HCT116 (cell line): ENCODE data around the gene ADAMTS13. TPM values are rescaled to one million over a fixed set of nuclear protein-coding genes. Genes with fewer than 3 reads are reported as not detected.

Experiments used
- ATAC-seq: fragments of 200-7000 bp; cut with Tn5 transposase; 2 replicates; pipeline ENCODE4 v1.9.1; 2020; ENCODE audit warnings: mild to moderate bottlenecking, moderate library complexity
- BruUV-seq: library from RNA; stranded (reverse); fragments of 400-500 nt; replicated peaks from 2 replicates; lab custom pipeline; 2021; lab: Mats Ljungman, UMichigan
- CTCF ChIA-PET: fragments of 300-600 bp; sonication (Branson Sonifier 250); formaldehyde crosslinking; loops from one replicate; lab custom pipeline; 2021; ENCODE audit warnings: antibody characterized with exemption; lab: Charles Lee
- POLR2A ChIA-PET: fragments of 300-600, 350-600 bp; sonication (Branson Sonifier 250); formaldehyde crosslinking; loops from one replicate; lab custom pipeline; 2021; ENCODE audit warnings: antibody characterized with exemption; lab: Charles Lee
- RAD21 ChIA-PET, 2 experiments: fragments of 300-600 bp; sonication (Branson Sonifier 250); formaldehyde crosslinking; loops; one replicate each; lab custom pipeline; 2023; ENCODE audit warnings: low total read pairs in 2 of 2; ENCODE audit not compliant: uncharacterized antibody in 2 of 2, unreplicated experiment in 2 of 2, low non-redundant PET in 1 of 2; lab: Charles Lee
- DNase-seq: peaks from one replicate; pipeline ENCODE4 v3.0.0-alpha.2; 2010; ENCODE audit warnings: low read depth, low spot score
- H2AFZ ChIP-seq: fragments of 200-600 bp; shearing (Covaris generic), sonication (generic); 2 replicates; pipeline ENCODE4 v1.6.1; 2017; ENCODE audit warnings: low read depth, mixed run types, mixed read lengths, antibody characterized with exemption, low read length; ENCODE audit not compliant: poor library complexity, severe bottlenecking
- H3K27ac ChIP-seq: 2 replicates; pipeline ENCODE4 v1.5.1; 2012; ENCODE audit warnings: low read depth, low read length
- H3K27me3 ChIP-seq: fragments of 200-600 bp; sonication (generic); 2 replicates; pipeline ENCODE4 v1.6.1; 2016; ENCODE audit warnings: mixed run types, low read length, mixed read lengths; ENCODE audit not compliant: insufficient read depth
- H3K36me3 ChIP-seq, 2 experiments: fragments of 200-500 bp in 1 of 2; fragments of 200-600 bp in 1 of 2; sonication (Bioruptor generic) in 1 of 2; sonication (generic) in 1 of 2; 2 replicates each; pipeline versions ENCODE4 v1.5.1 to v1.6.1; 2014 to 2016; ENCODE audit warnings: low read length in 2 of 2, inconsistent platforms in 1 of 2, mixed read lengths in 1 of 2, mixed run types in 1 of 2; ENCODE audit not compliant: insufficient read depth in 2 of 2, control insufficient read depth in 1 of 2
- H3K4me1 ChIP-seq, 2 experiments: fragments of 200-600 bp in 1 of 2; sonication (generic) in 1 of 2; 2 replicates each; pipeline versions ENCODE4 v1.5.1 to v1.6.1; 2012 to 2017; ENCODE audit warnings: low read length in 2 of 2, inconsistent platforms in 1 of 2, mild to moderate bottlenecking in 1 of 2, mixed read lengths in 1 of 2, mixed run types in 1 of 2, moderate library complexity in 1 of 2; ENCODE audit not compliant: insufficient read depth in 2 of 2, control insufficient read depth in 1 of 2
- H3K4me2 ChIP-seq: fragments of 200-600 bp; sonication (generic); 2 replicates; pipeline ENCODE4 v1.6.1; 2017; ENCODE audit warnings: mixed run types, low read length, mixed read lengths
- H3K4me3 ChIP-seq, 2 experiments: fragments of 200-600 bp in 1 of 2; sonication (generic) in 1 of 2; replicated peaks in 1 of 2; 2 replicates each; pipeline ENCODE4 v1.5.1; 2011 to 2016; ENCODE audit warnings: low read length in 2 of 2, control low read depth in 1 of 2, low read depth in 1 of 2, mild to moderate bottlenecking in 1 of 2, mixed read lengths in 1 of 2, mixed run types in 1 of 2
- H3K79me2 ChIP-seq: fragments of 200-600 bp; sonication (generic); 2 replicates; pipeline ENCODE4 v1.6.1; 2017; ENCODE audit warnings: mild to moderate bottlenecking, mixed run types, low read length, moderate library complexity, mixed read lengths; ENCODE audit not compliant: insufficient read depth
- H3K9ac ChIP-seq: fragments of 200-600 bp; sonication (generic); 2 replicates; pipeline ENCODE4 v1.6.1; 2016; ENCODE audit warnings: low read length, mixed read lengths
- H3K9me2 ChIP-seq: fragments of 200-600 bp; sonication (generic), shearing (Covaris generic); 2 replicates; pipeline ENCODE4 v1.6.1; 2017; ENCODE audit warnings: mixed run types, mild to moderate bottlenecking, moderate library complexity; ENCODE audit not compliant: insufficient read depth
- H3K9me3 ChIP-seq, 2 experiments: fragments of 200-500 bp in 1 of 2; fragments of 200-600 bp in 1 of 2; sonication (Bioruptor generic) in 1 of 2; sonication (generic) in 1 of 2; 2 replicates each; pipeline ENCODE4 v1.6.1; 2014 to 2017; ENCODE audit warnings: low read length in 2 of 2, mixed read lengths in 2 of 2, inconsistent platforms in 1 of 2, low read depth in 1 of 2, mild to moderate bottlenecking in 1 of 2, mixed run types in 1 of 2, moderate library complexity in 1 of 2; ENCODE audit not compliant: control insufficient read depth in 1 of 2, insufficient read depth in 1 of 2
- H4K20me1 ChIP-seq: fragments of 200-600 bp; sonication (generic), shearing (Covaris generic); 2 replicates; pipeline ENCODE4 v1.6.1; 2017; ENCODE audit warnings: mixed run types, mild to moderate bottlenecking, moderate library complexity; ENCODE audit not compliant: insufficient read depth
- MAX ChIP-seq: IDR thresholded peaks from 2 replicates; pipeline ENCODE4 v1.6.1; 2012
- RAD21 ChIP-seq: IDR thresholded peaks from 2 replicates; pipeline ENCODE4 v1.6.1; 2012; ENCODE audit warnings: low read depth, mild to moderate bottlenecking
- intact Hi-C: fragments of 100-400 bp; cut with micrococcal nuclease; formaldehyde crosslinking; loops from 2 replicates; pipeline ENCODE4 v1.10.0; 2022
- total RNA-seq: library from RNA; stranded (reverse); gene quantifications from one replicate; pipeline ENCODE4 v1.2.1, GENCODE V29; 2021; ENCODE audit not compliant: unreplicated experiment

ADAMTS13 gene
- total RNA-seq, 1 experiment from 2014 or later: 9.2 TPM

GRCh38 chr9:133437753-133438531, 15.8 kb downstream of the ADAMTS13 start:
- no TSS peak for BruUV-seq
- H3K4me3 ChIP-seq: no peak overlapping the region
- RAD21 ChIA-PET: no interaction called here
- H3K9ac ChIP-seq: no peak overlapping the region
- no peak overlapping the region for H2AFZ ChIP-seq
- DNase-seq (no peak), ATAC-seq (no peak)
- no peaks in the 10 kb centered on the region for H3K9me3 ChIP-seq
- H3K27ac ChIP-seq: no peak overlapping the region
- H3K4me2 ChIP-seq: no peak overlapping the region
- H3K36me3 ChIP-seq: no peaks in the 10 kb centered on the region
- H3K4me1 ChIP-seq: no peaks in the 10 kb centered on the region
- CTCF ChIA-PET: no interaction called here
- H3K79me2 ChIP-seq: no peaks in the 10 kb centered on the region
- no peaks in the 10 kb centered on the region for H4K20me1 ChIP-seq
- intact Hi-C loops: no loop called here
- H3K9me2 ChIP-seq: no peaks in the 10 kb centered on the region
- no peak for TF ChIP-seq RAD21
- no peaks in the 10 kb centered on the region for H3K27me3 ChIP-seq
- POLR2A ChIA-PET: no interaction called here

GRCh38 chr9:133439337-133439736, 17.2 kb downstream of the ADAMTS13 start:
- DNase-seq (no peak), ATAC-seq (no peak)
- Histone ChIP-seq H3K27me3 (no peaks in the 10 kb centered on the region), H3K9me3 (no peaks in the 10 kb centered on the region), H3K4me3 (no peak overlapping the region), H3K4me1 (no peaks in the 10 kb centered on the region), H3K9ac (no peak overlapping the region), H3K79me2 (no peaks in the 10 kb centered on the region), H4K20me1 (no peaks in the 10 kb centered on the region), H3K27ac (no peak overlapping the region), H3K4me2 (no peak overlapping the region), H3K9me2 (no peaks in the 10 kb centered on the region), H3K36me3 (no peaks in the 10 kb centered on the region), H2AFZ (no peak overlapping the region)
- no peak for TF ChIP-seq MAX
- ChIA-PET CTCF (no interaction called here), POLR2A (no interaction called here), RAD21 (no interaction called here)
- BruUV-seq: no TSS peak
- intact Hi-C loops: no loop called here
